HG03066 (cell line): ENCODE measurements around the gene CEP131.

Experiments used
- ATAC-seq: cut with Tn5 transposase; IDR thresholded peaks from one replicate; pipeline ENCODE4 v1.9.1; 2021; ENCODE audit warnings: low read depth; ENCODE audit not compliant: unreplicated experiment

The CEP131 gene

GRCh38 chr17:81189670-81190530, 32.9 kb downstream of the CEP131 start:
- ATAC-seq = no peak

- no peak for ATAC-seq
Measured at GRCh38 chr17:81189016-81189415, 33.7 kb downstream of the CEP131 start.

- ATAC-seq = no peak
Measured at GRCh38 chr17:81188491-81188840, 34.3 kb downstream of the CEP131 start.

GRCh38 chr17:81187586-81188490, 34.9 kb downstream of the CEP131 start:
- no peak for ATAC-seq

GRCh38 chr17:81187120-81187519, 35.6 kb downstream of the CEP131 start:
- no peak for ATAC-seq

GRCh38 chr17:81186203-81186602, 36.6 kb downstream of the CEP131 start:
- ATAC-seq = no peak

- no peak for ATAC-seq
Measured at GRCh38 chr17:81184555-81184954, 38.2 kb downstream of the CEP131 start.

GRCh38 chr17:81183807-81184206, 39.0 kb downstream of the CEP131 start:
- ATAC-seq = no peak

- ATAC-seq = no peak
Measured at GRCh38 chr17:81183316-81183715, 39.4 kb downstream of the CEP131 start.

GRCh38 chr17:81182596-81182995, 40.2 kb downstream of the CEP131 start:
- no peak for ATAC-seq

- no peak for ATAC-seq
Measured at GRCh38 chr17:81181811-81182185, 41.0 kb downstream of the CEP131 start.

GRCh38 chr17:81180836-81181810, 41.6 kb downstream of the CEP131 start:
- no peak for ATAC-seq

- no peak for ATAC-seq
Measured at GRCh38 chr17:81179861-81180260, 42.9 kb downstream of the CEP131 start.

- ATAC-seq = no peak
Measured at GRCh38 chr17:81179220-81179619, 43.5 kb downstream of the CEP131 start.

- ATAC-seq = no peak
Measured at GRCh38 chr17:81178136-81179091, 44.4 kb downstream of the CEP131 start.

- no peak for ATAC-seq
Measured at GRCh38 chr17:81176666-81177065, 46.1 kb downstream of the CEP131 start.

- no peak for ATAC-seq
Measured at GRCh38 chr17:81173762-81174155, 49.0 kb downstream of the CEP131 start.

- no peak for ATAC-seq
Measured at GRCh38 chr17:81173052-81173761, 49.6 kb downstream of the CEP131 start.

- ATAC-seq = no peak
Measured at GRCh38 chr17:81171941-81172340, 50.8 kb downstream of the CEP131 start.
